HG03135 (cell line): Measurements from ENCODE around the gene MAPK8IP3.

Experiments used
- ATAC-seq: cut with Tn5 transposase; IDR thresholded peaks from one replicate; pipeline ENCODE4 v1.9.1; 2021; ENCODE audit warnings: mild to moderate bottlenecking, moderate library complexity; ENCODE audit not compliant: unreplicated experiment

The MAPK8IP3 gene

DNA sequence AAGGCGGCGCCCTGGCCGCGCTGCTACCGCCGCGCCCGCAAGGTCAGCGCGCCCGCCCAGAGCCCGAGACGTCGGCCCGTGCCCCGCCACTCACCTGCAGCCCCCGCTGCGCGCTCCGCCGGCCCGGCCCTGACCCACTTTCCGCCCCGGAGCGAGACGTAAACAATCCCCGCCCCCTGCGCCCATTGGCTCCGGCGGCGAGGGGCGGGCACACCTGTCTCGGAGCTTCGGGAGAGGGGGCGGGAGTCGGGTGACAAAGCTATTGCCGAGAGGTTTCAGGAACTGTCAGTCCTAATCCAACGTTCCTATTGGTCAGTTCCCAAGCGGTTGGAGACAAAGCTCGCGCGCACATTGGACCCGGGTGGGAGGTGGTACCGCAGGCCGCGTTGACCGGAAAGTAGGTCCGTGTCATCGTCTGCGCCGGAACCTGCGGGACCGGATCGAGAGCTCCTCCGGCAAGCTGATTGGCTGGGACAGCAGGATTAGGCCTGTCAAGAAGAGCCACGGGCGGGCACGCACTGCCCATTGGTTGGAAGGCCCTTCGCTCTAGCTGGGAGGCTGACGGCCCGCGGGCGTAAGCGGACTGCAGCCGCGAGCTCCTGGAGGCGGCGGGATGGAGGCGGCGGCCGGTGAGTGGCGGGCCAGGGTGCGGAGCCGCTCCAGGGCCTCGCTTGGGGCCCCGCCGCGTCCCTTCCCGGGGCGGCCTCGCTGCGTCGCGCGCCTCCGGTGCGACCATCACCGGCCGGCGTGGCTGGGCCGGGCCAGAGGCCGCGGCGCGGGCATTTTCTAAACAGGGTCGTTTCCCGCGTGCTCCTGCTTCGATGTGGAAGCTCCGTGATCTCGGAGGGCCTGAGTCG is 76.6 kb downstream of the MAPK8IP3 start, which contains the start of the genes NUBP2 and SPSB3:
NUBP2 (plus strand) TSS at position 553 of the 857 bp plus-strand sequence; CDS start at position 614, 61 bp downstream.
SPSB3 (minus strand) TSS at position 164 of the 857 bp plus-strand sequence. CDS start 1,088 bp downstream, outside the sequence.
- ATAC-seq: peak; percentile 86

GRCh38 chr16:1784977-1785845 is 79.2 kb downstream of the MAPK8IP3 start:
- ATAC-seq: no peak

GRCh38 chr16:1785846-1786170 is 79.8 kb downstream of the MAPK8IP3 start:
- no peak for ATAC-seq

DNA sequence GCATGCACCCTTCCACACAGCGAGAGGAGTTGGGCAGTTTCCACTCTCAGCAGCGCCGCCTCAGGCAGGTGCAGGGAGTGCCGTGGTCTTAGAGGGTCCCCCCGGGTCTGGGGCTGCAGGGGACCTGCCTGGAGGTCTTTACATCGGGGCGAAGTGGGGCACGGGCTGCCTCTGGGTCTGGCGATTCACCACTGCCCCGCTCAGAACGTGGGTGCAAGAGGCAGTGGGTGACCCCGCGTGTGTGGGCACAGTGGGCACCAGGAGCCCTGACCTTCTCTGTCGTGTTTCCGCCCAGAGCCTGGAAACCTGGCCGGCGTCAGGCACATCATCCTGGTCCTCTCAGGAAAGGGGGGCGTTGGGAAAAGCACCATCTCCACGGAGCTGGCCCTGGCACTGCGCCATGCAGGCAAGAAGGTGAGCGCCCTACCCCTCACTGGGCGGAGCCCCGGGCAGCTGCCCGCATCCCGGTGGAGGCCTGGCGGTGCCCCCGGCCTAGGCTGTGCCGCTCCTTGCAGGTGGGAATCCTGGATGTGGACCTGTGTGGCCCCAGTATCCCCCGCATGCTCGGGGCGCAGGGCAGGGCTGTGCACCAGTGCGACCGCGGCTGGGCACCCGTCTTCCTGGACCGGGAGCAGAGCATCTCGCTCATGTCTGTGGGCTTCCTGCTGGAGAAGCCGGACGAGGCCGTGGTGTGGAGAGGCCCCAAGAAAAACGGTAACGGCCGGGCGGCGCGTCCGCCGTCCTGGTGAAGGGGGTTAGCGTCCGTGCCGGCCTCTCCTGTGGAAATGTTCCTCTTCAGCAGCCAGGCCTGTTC is 80.5 kb downstream of the MAPK8IP3 start:
- ATAC-seq: no peak

GRCh38 chr16:1787056-1787321 is 81.0 kb downstream of the MAPK8IP3 start:
- no peak for ATAC-seq

DNA sequence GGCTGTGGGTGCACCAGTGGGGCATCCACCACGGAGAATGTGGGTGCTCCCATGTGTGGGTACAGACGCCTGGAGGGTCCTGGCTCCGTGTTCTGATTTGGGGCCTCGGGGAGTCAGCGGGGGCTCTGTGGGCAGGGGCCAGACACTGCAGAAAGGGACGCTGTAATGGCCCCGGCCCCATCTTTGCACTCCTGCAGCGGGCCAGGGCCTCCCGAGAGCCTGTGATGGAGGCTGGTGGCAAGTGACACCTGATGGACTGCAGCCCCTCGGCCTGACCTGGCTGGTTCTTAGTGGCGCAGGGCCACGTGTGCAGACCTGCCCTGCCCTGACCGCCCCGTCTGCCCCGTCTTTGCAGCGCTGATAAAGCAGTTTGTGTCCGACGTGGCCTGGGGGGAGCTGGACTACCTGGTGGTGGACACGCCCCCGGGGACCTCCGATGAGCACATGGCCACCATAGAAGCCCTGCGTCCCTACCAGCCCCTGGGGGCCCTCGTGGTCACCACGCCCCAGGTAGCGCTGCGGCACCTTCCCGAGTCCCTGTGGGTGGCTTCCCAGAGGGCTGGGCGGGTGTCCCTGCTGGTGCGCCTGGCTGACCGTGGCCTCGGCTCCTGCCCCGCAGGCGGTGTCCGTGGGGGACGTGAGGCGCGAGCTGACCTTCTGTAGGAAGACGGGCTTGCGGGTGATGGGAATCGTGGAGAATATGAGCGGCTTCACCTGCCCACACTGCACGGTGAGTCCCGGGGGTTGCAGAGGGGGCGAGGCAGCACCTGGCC is 81.5 kb downstream of the MAPK8IP3 start:
- no peak for ATAC-seq

DNA sequence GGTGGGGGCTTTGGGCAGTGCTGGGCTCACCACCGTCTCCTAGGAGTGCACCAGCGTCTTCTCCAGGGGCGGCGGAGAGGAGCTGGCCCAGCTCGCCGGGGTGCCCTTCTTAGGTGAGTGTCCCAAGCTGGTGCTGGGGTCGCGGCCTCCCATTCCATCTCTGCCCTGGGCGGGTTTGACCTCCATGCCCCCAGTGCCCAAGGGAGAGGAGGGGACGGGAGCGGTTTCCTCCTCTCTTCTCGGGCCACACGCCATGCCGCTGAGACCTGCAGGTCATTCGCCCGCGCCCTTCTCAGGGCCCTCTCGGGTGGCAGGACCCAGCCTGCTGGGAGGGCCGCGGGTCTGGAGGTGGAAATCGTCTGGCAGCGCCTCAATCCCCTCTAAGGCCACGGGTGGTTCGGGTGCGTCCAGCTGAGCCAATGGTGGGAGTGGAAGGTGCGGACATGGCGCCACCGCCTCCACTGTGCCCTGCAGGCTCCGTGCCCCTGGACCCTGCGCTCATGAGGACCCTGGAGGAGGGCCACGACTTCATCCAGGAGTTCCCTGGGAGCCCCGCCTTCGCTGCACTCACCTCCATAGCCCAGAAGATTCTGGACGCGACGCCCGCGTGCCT is 82.2 kb downstream of the MAPK8IP3 start:
- no peak for ATAC-seq

GRCh38 chr16:1788708-1789100 is 82.7 kb downstream of the MAPK8IP3 start:
- ATAC-seq: no peak

GRCh38 chr16:1789643-1790045 is 83.6 kb downstream of the MAPK8IP3 start:
- no peak for ATAC-seq

DNA sequence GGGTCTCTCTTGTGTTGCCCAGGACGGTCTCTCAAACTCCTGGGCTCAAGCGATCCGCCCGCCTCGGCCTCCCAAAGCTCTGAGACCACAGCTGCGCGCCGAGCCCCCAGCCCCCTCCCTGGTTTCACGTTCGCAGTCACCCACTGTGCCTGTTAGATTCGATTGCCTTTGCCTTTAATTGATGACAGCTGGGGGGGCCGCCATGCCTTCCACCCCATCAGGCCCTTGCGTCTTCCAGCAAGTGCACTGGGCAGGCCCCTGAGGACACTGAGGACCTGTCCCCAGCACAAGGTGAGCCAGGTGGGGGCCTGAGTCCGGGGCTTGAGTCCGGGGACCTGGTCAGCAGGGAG is 84.2 kb downstream of the MAPK8IP3 start:
- no peak for ATAC-seq

DNA sequence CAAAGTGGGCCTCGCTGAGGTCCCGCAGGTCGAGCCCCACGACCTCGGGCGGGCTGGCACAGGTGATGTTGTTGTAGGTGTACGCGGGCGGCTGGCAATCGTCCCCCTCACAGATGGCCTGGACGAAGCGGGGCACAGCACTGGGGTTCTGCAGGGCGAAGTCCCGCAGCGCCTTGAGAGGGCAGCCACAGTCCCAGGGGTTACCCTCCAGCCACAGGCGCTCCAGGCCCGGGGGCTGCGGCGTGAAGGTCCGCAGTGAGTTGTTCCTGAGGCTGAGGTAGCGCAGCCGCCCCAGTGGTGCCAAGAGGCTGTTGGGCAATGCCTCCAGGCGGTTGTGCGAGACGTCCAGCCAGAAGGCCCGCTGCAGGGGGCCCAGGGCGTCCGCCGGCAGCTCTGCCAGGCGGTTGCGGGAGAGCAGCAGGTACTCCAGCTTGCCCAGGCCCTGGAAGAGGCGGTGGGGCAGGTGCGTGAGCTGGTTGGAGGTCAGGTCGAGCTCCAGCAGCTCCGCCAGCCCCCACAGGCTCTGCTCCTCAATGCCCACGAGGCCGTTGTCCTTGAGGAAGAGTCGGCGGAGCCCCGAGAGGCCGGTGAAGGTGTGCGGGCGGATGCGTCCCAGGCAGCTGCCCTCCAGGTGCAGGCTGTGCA is 84.7 kb downstream of the MAPK8IP3 start:
- no peak for ATAC-seq

DNA sequence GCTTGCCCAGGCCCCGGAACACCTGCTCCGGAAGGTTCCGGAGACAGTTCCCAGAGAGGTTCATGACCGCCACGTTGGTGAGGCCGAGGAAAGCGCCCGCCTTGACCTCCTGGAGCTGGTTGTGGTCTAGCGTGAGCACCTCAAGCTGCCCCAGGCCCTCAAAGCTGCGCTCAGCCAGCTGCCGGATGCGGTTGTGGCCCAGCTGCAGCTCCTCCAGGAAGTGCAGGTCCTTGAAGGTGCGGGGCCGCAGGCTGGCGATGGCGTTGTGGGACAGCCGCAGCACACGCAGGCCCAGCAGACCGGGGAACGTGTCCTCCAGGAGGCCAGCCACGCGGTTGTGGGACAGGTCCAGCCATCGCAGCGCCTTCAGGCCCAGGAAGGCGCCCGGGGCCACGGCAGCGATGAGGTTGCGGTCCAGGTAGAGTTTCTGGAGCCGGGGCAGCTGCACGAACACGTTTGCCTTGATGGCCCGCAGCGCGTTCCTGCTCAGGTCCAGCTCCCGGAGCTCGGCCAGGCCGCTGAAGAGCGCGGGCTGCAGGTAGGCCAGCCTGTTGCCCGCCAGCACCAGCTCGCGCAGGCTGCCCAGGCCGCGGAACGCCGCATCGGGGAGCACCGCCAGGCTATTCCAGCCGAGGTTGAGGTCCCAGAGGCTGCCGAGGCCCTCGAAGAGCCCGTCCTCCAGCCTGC is 85.4 kb downstream of the MAPK8IP3 start:
- ATAC-seq: no peak

DNA sequence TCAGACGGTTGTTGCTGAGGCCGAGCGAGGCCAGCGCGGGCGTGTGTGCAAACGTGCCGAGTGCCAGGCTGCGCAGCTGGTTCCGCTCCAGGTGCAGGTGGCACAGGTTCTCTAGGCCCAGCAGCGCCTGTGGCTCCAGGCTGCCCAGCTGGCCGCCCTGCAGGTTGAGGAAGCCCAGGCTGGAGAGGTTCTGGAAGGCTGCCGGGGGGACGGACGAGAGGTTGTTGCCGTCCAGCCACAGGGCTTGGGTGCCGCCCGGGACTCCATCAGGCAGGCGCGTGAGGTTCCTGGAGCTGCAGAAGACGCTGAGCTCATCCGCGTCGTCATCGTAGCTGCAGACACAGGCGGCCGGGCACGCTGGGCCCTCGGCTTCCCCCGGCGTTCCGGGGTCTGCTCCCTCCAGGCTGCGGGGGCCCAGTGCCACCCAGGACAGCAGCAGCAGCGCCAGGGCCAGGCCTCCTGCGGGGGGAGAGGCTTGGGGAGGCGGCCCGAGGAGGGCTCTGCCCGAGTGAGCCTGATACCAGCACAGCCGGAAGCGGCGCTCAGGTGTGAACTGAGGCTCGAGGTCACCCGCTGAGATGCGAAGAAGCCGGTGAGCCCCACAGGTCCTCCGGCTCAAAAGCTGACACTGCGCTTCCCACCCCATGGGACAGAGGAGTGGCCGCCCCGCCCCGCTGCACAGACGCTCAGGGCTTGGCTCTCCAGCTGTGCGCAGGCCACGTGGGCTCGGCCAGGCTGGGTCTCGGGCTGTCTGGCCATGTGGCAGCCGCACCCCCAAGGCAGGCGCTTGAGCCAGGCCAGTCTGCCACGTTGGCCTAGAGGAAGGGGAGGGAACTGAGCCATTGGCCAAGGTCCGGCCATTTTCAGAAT is 86.2 kb downstream of the MAPK8IP3 start:
- ATAC-seq: no peak

DNA sequence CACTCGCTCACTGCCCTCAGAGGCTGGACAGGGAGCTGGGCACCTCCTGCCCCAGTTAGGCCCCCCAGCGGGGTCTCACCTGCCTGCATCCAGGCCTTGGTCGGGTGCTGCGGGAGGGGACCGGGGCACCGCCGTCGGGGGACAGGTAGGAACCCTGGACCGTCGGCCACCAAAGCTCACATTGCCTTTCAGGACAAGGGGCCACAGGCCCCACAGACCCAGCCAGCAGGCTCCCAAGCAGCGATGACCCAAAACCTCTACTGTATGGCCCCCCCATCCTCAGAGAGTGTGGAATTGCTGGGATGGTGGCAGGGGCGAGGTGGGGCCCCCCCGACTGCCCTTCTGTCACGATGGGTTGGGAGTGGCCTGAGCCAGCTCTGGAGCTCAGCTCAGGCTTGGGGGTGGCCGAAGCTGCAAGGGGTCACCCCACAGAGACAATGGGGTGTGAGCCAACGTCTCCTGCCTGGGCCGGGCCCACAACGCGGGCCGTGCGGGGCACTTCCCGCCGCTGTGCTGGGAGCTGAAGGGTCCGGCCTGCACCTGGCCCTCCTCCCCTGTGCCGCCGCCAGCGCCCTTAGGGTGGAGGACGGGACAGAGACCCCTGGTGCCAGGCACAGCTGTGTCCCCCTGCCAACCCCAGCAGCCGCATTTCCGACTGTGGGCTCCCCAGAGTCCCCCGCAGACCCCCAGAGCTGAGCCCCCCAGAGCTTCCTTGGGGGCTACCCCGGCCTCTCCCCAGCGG is 87.0 kb downstream of the MAPK8IP3 start:
- no peak for ATAC-seq

DNA sequence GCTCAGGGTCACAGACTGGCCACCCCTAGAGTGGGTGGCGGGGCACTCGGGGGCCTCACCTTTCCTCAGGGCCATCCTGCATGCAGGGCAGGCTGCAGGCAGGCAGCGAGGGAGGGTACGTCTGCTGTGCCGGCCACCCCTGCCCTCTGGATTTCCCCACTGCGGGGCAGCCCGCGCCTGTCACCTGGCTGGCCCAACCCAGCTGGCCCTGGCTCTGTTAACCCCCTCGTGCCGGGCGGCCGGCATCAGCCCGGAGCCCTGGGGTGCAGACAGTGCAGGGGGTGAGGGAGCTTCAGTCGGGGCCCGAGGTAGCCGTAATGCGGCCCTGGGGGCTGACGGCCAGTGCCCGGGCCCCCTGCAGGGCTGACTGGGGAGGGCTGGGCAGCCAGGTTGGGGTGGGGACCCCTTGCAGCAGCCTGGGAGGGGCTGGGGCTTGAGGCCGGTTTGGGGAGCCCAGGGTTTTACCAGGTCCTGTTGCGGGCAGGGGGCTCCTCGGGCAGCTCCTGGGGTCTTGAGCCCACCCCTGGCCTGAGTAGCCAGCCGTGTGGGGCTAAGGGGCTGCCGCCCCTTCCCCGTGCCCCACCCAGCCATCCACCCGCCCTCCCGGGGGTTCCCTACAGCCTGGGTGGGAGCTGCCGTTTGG is 87.7 kb downstream of the MAPK8IP3 start, which contains the start of gene IGFALS:
IGFALS (minus strand) TSS at position 128 of the 643 bp plus-strand sequence; CDS start at position 75, 53 bp downstream.
- no peak for ATAC-seq

DNA sequence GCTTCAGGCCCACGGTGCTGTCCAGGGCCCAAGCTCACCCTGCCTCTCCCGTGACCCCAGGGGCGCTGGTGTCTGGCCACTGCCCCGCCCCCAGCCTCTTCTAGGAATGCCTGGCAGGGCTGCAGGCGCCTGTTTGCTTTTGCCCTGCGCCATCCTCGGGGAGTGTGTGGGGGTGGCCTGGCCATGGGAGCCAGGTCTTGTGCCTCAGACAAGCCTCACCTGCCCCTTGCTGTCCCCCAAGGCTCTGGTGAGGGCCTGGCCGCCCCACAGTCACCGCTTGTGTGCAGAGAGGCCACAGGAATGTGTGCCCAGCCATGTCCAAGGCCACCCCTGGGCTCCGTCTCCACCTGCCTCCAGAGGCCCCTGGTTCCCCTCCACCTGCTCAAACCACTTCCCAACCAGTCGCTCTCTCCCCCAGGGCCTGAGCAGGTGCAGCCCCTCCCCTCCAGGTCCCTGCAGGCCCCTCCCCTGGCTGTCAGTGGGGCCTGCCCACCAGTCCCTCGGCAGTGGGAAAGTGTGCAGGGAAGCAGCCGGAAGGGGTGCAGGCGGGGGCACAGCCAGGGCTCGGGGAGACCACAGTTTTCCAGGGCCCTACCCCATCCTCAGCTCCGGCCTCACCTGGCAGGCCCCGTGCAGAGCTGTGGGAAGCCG is 88.4 kb downstream of the MAPK8IP3 start:
- ATAC-seq: no peak
